ENCODE measurements around the gene COL12A1.
"Not testable (repeated sequence)": the region's sequence is repeated elsewhere in the genome, so short reads cannot be mapped to it uniquely, and the experiment has no call there.

The COL12A1 gene

DNA sequence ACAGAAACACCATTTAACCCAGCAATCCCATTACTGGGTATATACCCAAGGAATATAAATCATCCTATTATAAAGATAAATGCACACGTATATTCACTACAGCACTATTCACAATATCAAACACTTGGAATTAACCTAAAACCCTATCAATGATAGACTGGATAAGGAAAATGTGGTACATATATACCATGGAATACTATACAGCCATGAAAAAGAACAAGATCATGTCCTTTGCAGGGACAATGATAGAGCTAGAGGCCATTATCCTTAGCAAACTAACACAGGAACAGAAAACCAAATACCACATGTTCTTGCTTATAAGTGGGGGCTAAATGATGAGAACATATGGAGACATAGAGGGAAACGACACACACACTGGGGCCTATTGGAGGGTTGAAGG is 19.3 kb downstream of the COL12A1 start:
- DNase-seq; intact Hi-C loops (cut with DNase I): not testable (repeated sequence)

DNA sequence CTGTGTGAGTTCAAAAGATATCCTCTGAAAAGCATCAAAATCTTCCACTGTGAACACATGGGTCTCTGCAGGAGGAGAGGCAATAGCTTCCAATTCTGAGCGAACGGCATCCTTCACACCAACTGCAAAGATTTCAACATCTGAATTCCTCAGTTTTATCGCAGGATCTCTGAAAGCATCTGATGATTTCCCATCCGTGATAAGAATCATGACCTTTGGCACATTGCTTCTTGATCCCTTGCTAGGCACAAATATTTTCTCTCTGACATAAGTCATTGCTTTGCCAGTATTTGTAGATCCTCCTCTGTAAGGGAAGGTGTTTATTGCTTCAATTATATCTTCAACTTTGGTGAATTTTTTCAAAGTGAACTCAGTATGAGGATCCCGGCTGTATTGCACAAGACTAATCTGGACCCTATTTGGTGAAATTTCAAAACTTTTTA is 22.7 kb downstream of the COL12A1 start:
- DNase-seq, result no peak

DNA sequence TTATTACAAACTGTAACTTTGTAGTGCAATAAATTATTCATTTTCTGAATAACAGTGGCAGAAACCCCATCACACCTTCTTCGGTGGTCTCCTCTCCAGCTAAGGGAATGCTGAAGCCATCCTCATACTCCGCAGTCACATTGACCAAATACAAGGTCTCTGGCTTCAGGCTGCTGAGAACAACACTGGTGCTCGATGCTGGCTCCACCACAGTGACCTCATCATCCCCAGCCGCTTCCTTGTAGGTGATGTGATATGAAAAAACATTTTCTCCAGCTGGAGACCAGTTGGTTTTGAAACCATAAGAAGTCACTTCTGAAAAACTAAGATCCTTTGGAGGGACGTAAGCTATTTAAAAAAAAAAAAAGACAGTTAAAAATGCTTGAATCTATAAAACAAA is 25.0 kb downstream of the COL12A1 start:
- no peak for DNase-seq
- intact Hi-C loops (cut with DNase I), result no loop called here

More for the DNA sequence above, 22.7 kb downstream of the COL12A1 start:
- intact Hi-C loops (cut with DNase I), result no loop called here

DNA sequence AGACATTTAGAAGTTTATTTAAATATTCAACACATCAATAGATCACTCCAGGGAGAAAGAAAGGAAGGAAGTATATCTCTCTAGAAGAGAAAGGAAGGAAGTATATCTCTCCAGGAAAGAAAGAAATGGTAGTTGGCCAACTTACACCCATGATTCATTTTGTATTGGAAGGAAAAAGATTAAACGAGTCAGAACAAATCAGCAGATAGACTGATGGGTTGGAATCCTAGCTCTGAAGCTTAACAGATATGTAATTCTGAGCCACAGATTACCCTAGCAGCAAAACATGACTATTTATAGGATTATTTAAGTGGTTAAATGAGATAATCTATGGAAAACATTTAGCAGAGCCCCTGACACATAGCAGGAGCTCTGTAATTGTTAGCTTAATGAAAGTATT is 27.1 kb downstream of the COL12A1 start:
- intact Hi-C loops (cut with DNase I), result no loop called here
- DNase-seq, result no peak

DNA sequence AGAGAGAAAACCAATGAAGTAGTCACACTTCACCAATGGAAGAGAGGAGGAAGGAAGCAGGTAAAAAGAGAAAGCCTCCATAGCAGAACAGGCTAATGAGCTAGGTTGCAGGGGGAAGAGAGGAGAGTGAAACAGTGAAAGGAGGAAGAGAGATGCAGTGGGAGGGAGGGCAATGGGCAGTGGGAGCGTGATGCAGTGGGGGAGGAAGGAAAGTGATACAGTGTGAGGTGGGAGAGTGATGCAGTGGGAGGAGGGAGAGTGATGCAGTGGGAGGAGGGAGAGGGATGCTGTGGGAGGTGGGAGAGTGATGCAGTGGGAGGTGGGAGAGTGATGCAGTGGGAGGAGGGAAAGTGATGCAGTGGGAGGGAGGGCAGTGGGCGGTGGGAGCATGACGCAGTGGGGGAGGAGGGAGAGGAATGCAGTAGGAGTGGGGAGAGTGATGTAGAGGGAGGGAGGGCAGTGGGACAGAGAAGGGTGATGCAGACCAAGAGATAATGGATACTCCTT is 29.7 kb downstream of the COL12A1 start:
- no peak for DNase-seq
- intact Hi-C loops (cut with DNase I), result no loop called here

DNA sequence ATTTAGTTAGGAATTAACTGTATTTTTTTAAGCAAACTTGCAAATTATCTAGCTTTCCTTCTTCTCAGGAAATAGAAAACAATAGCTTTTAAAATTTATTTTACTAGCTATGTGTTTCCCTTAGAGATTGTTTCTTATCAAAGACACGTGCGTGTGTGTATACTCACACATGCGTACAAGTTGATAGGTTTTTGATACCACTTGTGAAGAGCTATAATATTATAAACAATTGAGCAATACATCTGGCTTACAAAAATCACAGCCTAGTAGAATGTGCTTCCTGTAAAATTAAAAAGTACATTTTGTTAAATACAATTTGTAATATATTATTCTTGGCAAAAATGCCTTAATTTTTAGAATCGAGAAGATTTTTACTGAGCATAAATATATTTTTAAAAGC is 33.9 kb downstream of the COL12A1 start:
- intact Hi-C loops (cut with DNase I), result no loop called here
- no peak for DNase-seq

DNA sequence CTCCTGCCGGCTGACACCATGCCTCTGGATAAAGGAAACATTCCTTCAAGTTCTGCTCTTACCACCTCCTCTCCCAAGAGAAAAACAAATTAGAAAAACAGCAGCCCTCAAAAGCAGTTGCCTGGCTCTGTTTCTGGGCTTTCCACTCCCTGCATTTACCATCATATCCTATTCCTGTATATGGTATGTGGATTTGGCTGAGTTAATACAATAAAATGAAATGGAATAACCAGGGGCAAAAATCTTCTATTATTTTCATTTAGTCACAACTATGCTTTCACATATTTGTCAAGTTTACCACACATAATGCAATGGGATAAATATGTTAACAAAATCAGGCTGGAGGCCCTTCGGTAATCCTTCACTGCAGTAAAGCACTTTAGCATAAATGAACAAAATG is 34.3 kb downstream of the COL12A1 start:
- DNase-seq, result no peak
- intact Hi-C loops (cut with DNase I), result no loop called here

DNA sequence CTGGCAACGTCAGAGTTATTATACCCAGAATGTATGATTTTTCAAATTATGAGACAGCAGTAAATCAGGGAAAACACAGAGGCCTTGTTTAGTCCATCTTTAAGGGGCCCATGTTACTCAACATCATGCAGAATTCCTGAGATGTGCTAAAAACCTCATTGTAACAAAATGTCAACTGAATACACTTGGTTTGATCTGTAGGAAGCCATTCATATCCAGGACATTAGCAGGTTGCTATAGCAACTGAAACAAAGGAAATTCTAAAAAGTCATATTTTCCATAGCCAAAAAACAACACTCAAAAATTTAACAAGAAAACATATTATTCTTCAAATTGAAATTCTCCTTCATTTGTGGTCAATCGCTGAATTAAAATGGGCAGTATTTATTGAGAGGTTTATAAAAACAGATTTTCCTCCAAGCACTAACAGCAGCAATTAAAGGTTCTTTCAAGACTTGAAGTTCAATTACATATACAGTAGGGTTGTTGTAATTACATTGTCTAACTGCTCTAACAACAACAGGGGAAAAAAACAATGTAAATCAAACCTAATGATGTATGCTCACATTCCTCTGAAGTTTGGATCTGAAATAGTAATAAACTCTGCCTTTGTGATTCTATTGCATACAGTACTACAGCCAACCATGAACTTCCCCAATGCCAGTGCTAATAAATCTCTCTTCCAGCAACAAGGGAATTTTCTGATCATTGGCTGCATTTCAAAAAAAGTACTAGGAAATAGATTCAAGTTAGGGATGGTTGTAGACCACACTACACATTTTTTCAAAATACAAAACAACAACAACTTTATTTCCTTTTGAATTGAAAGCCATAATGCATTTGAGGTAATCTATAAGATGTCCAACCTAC is 34.9 kb downstream of the COL12A1 start:
- intact Hi-C loops (cut with DNase I), result no loop called here
- no peak for DNase-seq

DNA sequence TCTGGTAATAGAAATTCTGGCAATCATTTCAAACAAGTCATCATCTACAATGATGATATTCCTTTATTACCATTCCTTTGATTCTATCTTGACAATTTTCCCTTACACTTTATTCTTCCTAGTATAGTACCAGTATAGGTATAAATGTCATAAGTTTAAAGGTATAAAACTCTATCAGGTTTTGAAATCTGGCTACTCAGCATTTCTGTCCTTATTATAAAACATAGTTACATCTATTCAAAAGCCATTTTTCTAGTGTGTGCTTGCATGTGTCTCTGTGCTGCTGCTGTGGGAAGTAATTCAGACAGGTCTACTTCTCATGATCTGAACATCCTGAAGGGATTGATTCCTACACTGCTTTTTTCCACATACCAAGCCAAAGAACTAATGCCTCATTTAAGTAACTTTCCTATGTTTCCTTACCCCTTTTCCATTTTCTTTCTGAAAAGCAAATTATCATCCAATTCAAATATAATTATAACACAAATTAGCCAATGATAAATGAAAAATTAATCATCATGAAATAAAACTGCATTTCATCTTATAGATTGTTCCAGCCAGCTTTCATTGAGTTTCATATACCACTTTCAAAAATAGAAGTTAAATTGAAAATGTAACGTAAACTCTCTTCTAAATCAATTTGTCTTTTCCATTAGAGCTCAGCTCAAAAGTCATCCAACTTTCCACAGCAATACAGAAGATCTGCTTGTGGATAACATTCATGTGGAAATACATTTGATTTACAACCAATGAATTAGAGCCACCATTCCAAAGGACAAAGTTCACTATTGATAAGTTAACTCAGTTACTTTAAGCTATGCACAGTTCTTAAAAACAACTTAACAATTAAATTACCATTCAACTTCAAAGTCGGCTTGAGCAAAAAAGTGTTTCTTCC is 35.9 kb downstream of the COL12A1 start:
- no peak for DNase-seq
- intact Hi-C loops (cut with DNase I), result no loop called here

DNA sequence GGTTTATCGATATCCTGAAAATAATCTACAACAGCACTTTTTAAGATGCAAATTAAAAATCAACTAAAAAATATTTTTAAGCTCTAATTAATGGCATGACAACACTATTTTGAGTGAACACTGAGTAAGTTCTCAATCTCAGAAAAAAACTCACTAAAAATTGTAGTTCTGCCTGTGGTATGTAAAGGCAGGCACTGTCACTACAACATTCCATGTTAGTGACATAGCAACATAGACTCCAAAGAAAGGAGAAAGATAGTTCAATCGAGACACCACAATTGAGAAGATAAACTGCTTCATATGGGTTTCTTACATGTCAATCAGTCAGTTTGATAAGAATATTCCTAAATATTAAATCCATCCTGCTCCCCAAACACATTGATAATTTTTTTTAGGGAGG is 38.0 kb downstream of the COL12A1 start:
- intact Hi-C loops (cut with DNase I), result no loop called here
- DNase-seq, result no peak

DNA sequence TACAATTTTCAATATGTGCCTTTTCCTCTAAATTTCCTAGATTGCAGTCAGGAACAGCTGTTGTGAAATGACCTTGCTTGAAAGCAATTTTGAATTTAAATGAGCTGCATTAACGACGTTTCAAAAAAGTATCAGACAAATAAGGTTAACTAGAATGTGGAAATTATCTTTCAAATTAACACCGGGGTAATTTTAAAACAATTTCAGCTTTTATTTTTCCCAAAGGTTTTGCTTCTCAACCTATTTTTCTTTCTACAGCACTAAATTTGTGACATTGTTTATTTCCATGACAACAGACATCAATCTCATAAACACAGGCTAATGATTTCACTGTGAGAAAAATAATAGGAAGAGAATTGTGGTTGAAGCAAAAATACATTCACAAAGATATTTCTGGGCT is 38.5 kb downstream of the COL12A1 start:
- no peak for DNase-seq
- intact Hi-C loops (cut with DNase I), result no loop called here

DNA sequence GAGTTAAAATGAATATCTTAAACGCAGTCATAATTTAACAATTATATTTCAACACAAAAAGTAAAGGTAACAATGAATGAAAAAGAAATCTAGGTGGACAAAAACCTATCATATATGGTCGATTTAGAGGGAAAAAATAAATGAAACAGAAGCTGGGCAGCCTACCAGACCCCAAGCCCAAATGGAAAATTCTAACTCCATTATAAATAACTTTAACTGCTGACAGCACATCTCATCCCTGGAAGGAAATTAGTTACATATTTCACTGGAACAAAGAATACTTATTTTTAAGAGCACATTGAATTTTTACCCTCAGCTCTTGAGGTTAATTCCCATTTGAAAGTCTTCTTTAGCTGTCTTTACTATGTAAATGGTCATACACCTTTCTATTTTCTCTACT is 39.1 kb downstream of the COL12A1 start:
- no peak for DNase-seq
- intact Hi-C loops (cut with DNase I), result no loop called here

DNA sequence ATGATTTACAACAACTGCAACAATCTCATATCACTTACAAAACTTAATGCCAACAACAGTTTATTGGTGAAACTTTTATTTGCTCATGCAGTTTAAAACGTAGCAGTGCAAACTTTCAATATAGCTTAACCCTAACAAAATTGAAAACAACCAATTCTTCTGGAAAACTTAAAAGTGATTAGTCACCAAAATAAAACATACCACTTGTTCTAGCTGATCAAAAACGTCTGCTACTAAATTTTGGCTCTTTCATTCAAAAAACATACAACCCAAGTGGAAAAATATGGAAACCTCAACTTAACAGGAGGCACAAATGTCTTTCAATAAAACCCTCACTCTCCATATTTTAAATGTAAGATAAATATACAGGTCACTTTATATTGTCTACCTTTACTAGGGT is 39.6 kb downstream of the COL12A1 start:
- no peak for DNase-seq
- intact Hi-C loops (cut with DNase I), result no loop called here

DNA sequence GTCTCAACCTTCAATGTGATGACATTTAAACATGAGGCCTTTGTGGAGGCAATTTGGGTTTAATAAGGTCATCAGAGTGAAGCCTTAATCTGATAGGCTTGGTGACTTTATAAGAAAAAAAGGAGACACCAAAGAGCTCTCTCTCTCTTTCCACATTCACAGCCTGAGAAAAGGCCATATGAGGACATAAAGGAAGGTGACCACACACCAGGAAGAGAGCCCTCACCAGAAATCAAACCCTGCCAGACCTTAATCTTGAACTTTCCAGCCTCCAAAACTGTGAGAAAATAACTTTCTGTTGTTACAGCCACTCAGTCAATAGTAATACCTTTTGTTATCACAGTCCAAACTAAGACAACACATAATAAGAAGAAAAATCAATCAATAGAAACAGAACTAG is 47.7 kb downstream of the COL12A1 start:
- DNase-seq, result no peak
- intact Hi-C loops (cut with DNase I), result no loop called here

DNA sequence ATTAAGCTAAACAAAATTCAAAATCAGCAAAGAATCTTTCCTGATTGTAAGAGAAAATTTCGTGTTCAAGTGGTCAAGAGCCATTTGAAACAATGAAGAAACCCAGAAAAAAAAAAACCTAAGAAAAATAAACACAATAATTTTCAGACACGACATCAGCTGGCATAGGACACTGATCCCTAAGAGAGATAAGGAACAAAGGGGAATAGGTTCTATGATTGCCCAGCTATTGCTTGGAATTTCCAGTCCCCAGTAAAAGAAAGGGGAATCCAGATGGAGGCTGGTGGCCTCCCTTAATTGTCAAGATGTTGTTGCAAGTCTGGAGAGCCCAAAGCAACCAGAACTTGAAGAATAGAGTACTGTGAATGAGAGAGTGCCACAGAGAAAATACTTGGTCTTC is 48.5 kb downstream of the COL12A1 start:
- intact Hi-C loops (cut with DNase I), result no loop called here
- DNase-seq, result no peak

DNA sequence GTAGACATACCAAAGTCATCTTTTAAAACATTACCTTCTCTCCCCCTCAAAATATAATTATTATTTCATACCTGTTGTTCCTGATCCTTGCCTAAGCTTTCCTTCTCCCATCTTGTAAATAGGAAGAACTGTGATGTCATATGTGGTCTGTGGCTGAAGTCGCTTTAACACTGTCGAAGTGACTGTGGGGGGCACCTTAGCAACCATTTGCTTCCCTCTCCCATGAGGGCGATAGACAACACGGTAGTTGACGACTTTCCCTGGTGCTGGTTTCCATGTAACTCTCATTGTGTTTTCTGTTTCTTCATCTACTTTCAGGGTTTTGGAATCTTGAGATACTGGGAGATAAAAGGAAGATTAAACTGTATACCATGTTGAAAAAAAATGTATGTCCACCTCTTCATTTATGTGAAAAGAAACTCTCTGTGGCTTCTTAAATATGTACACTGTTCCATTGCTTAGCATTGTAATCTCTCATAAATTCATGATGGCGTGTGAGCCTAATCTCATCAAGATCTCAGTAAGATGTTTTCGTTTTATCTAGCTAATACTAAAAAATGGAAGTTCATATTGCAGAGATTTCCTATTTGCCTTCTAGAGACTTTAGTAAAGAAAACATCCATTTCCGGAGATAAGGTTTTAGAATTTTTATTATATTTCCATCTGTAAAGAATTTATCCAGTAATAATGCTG is 49.5 kb downstream of the COL12A1 start:
- intact Hi-C loops (cut with DNase I), result no loop called here
- DNase-seq, result no peak

DNA sequence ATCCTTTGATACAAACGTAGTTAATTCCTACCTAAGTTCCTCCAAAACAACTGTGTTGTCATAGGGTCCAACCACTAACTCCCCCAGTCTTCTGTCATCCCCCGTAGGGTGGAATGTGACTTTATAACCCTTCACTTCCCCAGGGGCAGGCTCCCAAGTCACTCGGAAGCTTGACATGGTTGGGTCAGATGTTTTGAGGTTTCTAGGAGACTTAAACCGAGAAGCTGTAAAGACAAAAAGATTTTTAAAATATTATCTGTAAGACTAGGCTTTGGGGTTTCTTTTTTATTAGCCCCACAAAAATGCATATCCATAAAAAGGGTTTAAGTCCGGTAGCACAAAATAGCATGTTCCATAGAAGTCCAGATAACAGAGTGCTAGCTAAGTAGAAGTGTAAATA is 50.2 kb downstream of the COL12A1 start:
- intact Hi-C loops (cut with DNase I), result no loop called here
- no peak for DNase-seq

DNA sequence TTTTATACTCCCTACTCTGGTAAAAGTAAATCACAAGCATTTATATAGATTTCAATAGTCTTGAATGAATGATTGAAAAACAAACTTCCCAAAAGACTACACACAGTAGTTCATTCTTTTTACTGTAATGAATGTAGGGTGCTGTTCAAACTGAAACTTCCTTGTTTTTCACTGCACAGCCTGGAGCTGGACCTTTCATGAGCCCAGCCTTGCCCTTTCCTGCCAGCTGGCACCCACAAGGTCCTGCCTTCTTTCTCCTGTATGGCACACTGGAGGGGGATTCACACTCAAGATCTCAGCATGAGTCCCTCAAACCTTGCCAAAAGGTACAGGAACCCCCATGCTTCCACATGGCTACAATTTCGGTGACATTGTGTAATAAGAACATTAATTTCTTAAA is 50.9 kb downstream of the COL12A1 start:
- DNase-seq, result peak in 1 of 10 donors; percentile 52
- intact Hi-C loops (cut with DNase I), result no loop called here

DNA sequence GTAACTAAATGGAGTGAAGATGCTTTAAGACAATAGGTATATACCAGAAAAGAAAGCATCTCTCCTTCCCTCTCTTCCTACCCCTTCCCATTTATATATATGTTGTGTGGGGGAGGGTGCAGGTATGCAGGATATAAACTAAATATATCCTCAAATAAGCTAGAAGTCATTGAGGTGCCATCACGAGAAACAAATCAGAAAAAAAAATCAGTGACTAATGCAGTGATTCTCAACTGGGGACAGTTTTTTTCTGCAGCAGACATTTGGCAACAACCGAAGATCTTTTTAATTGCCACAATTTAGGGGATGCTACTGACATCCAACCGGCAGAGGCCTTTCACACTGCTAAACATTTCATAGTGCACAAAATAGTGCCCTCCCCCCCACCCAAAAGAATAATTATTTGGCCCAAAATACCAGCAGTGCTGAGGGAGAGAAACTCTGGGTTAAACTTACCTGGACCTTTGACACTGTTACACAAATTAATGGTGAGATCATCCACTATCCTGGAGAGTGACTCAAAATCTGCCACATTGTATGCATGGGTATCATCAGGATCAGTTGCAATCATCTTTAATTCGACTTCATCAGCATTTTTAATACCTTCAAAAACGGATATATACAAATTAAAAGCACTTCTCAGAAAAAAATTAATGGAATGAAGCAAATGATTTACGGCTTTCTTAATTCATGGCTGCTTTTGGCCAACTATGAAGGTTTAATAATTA is 55.0 kb downstream of the COL12A1 start:
- intact Hi-C loops (cut with DNase I), result no loop called here

DNA sequence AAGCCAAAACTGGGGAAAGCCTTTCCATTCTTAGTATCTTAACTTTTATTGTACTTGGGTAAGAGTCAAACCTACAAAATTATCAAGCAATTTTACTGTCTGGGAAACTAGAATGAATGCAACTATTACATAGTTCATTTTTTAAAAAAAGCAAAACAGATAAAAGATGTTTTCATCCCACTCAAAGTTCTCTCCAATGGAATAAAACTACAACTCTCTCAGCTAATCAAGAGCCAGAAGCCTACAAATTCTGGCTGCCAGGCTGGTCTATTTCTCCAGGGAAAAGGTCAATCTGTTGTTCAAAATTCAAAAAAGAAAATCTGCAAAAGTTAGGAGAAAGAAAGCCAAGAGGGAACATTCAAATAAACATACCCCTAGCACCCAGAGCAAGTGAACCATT is 56.2 kb downstream of the COL12A1 start:
- intact Hi-C loops (cut with DNase I), result no loop called here
- no peak for DNase-seq

More for the DNA sequence above, 55.0 kb downstream of the COL12A1 start:
- DNase-seq, result no peak

All from posterior cingulate gyrus (tissue), 11 donors.